ENCODE measurements around the gene POLR2E. TPM values are rescaled to one million over a fixed set of nuclear protein-coding genes. Genes with fewer than 3 reads are reported as not detected.

POLR2E gene
- polyA plus RNA-seq, 1 of the 3 experiments (the other 2 are of a cell fraction): 283 TPM

GRCh38 chr19:1097810-1098176 is 2.6 kb upstream of the POLR2E start:
- Histone ChIP-seq H3K9ac (no peak overlapping the region), H3K9me3 (no peaks in the 10 kb centered on the region), H3K36me3 (replicated peaks in 1 of 2; ENCODE audit: control insufficient read depth in 1 of 2, insufficient read depth in 2 of 2, low read length in 1 of 2) (no peaks in the 10 kb centered on the region), H3K27ac (ENCODE audit: low read depth in 2 of 2, low read length in 1 of 2) (no peak overlapping the region), H2AFZ (ENCODE audit: low read depth) (no peak overlapping the region), H3K79me2 (ENCODE audit: insufficient read depth) (peaks cover 24% of the 10 kb centered on the region), H3F3A (replicated peaks; ENCODE audit: insufficient read depth) (peaks cover 30% of the 10 kb centered on the region), H3K4me2 (no peak overlapping the region), H3K4me3 (ENCODE audit: low read depth in 2 of 2, low read length in 1 of 2) (no peak overlapping the region), H3K4me1 (ENCODE audit: control insufficient read depth in 1 of 2, insufficient read depth in 2 of 2, low read depth in 1 of 2, low read length in 1 of 2) (peaks cover 20 to 23% of the 10 kb centered on the region in 2 experiments; a peak in 3 of 4 replicates), H3K27me3 (ENCODE audit: insufficient read depth) (no peaks in the 10 kb centered on the region), H3K9me2 (no peaks in the 10 kb centered on the region), H4K20me1 (ENCODE audit: insufficient read depth) (peaks cover 19% of the 10 kb centered on the region)
- DNase-seq: no peak
- POLR2A ChIA-PET: no interaction called here
- WGBS (ENCODE audit: low lambda C conversion rate): 76% methylated on average over 7 of the region's 7 CpGs
- CTCF ChIA-PET: interaction anchor here (1.1 to 1.8 kb wide), 3 partner anchors 15 to 124 kb away, joined by 4 to 10 read pairs (median 6); no protein-coding TSS in a partner anchor
- TF ChIP-seq CHD2 (IDR thresholded peaks at IDR 0.05; ENCODE audit: low read length, partially characterized antibody) (no peak), JUND (IDR thresholded peaks at IDR 0.05) (no peak), TCF12 (IDR thresholded peaks at IDR 0.05) (no peak), FOXM1 (IDR thresholded peaks at IDR 0.05; ENCODE audit: low read depth) (no peak), MXI1 (IDR thresholded peaks at IDR 0.05; ENCODE audit: low read depth, low read length) (no peak), TAF1 (IDR thresholded peaks at IDR 0.05; ENCODE audit: borderline replicate concordance, low read depth, low read length) (no peak), RFX5 (IDR thresholded peaks at IDR 0.05; ENCODE audit: low read length) (no peak), MEF2A (IDR thresholded peaks at IDR 0.05; ENCODE audit: borderline replicate concordance, low read depth) (no peak), TEAD4 (IDR thresholded peaks at IDR 0.05; ENCODE audit: borderline replicate concordance, insufficient read depth) (no peak), EP300 (IDR thresholded peaks at IDR 0.05; ENCODE audit: borderline replicate concordance in 1 of 2, low read depth in 1 of 2, low read length in 1 of 2) (no peak), EZH2phosphoT487 (IDR thresholded peaks at IDR 0.05; ENCODE audit: borderline replicate concordance, low read depth) (no peak), NRF1 (IDR thresholded peaks at IDR 0.05; ENCODE audit: low read depth, low read length) (no peak), POLR2AphosphoS5 (IDR thresholded peaks at IDR 0.05; ENCODE audit: low read depth, low read length) (no peak)
- TF ChIP-seq, protein P1, sequence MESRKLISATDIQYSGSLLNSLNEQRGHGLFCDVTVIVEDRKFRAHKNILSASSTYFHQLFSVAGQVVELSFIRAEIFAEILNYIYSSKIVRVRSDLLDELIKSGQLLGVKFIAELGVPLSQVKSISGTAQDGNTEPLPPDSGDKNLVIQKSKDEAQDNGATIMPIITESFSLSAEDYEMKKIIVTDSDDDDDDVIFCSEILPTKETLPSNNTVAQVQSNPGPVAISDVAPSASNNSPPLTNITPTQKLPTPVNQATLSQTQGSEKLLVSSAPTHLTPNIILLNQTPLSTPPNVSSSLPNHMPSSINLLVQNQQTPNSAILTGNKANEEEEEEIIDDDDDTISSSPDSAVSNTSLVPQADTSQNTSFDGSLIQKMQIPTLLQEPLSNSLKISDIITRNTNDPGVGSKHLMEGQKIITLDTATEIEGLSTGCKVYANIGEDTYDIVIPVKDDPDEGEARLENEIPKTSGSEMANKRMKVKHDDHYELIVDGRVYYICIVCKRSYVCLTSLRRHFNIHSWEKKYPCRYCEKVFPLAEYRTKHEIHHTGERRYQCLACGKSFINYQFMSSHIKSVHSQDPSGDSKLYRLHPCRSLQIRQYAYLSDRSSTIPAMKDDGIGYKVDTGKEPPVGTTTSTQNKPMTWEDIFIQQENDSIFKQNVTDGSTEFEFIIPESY (IDR thresholded peaks at IDR 0.05; ENCODE audit: borderline replicate concordance, low read depth): no peak

GRCh38 chr19:1094655-1094977 is 559 bp downstream of the POLR2E start:
- WGBS (ENCODE audit: low lambda C conversion rate): 2% methylated on average over 11 of the region's 19 CpGs
- no peaks in the 10 kb centered on the region for H3K9me3 ChIP-seq
- H3K4me1 ChIP-seq (ENCODE audit: control insufficient read depth in 1 of 2, insufficient read depth in 2 of 2, low read depth in 1 of 2, low read length in 1 of 2): peaks cover 9 to 14% of the 10 kb centered on the region in 2 experiments; a peak in 2 of 4 replicates
- ChIA-PET CTCF (interaction anchor here (1.5 kb wide), 1 partner anchor 18 kb away, joined by 7 read pairs; no protein-coding TSS in a partner anchor), POLR2A (no interaction called here)
- no peak overlapping the region for H2AFZ ChIP-seq (ENCODE audit: low read depth)
- TF ChIP-seq, protein P2, sequence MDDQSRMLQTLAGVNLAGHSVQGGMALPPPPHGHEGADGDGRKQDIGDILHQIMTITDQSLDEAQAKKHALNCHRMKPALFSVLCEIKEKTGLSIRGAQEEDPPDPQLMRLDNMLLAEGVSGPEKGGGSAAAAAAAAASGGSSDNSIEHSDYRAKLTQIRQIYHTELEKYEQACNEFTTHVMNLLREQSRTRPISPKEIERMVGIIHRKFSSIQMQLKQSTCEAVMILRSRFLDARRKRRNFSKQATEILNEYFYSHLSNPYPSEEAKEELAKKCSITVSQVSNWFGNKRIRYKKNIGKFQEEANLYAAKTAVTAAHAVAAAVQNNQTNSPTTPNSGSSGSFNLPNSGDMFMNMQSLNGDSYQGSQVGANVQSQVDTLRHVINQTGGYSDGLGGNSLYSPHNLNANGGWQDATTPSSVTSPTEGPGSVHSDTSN (IDR thresholded peaks at IDR 0.05): no peak
- no peak for TF ChIP-seq RXRA (IDR thresholded peaks at IDR 0.05; ENCODE audit: borderline replicate concordance, low read depth)
- TF ChIP-seq MEF2A (IDR thresholded peaks at IDR 0.05; ENCODE audit: borderline replicate concordance, low read depth): no peak
- TF ChIP-seq RFX5 (IDR thresholded peaks at IDR 0.05; ENCODE audit: low read length): no peak
- no peak for TF ChIP-seq FOXJ3 (CRISPR knock-in tag; IDR thresholded peaks at IDR 0.05)
- TF ChIP-seq EP300 (IDR thresholded peaks at IDR 0.05; ENCODE audit: borderline replicate concordance in 1 of 2, low read depth in 1 of 2, low read length in 1 of 2): no peak
- TF ChIP-seq NFIC (IDR thresholded peaks at IDR 0.05; ENCODE audit: borderline replicate concordance): no peak
- no peak for TF ChIP-seq TCF12 (IDR thresholded peaks at IDR 0.05)
- TF ChIP-seq IRF3 (IDR thresholded peaks at IDR 0.05; ENCODE audit: low read depth, low read length): no peak
- no peak for TF ChIP-seq SMC3 (IDR thresholded peaks at IDR 0.05; ENCODE audit: low read depth, low read length)
- TF ChIP-seq GATA2 (CRISPR knock-in tag; IDR thresholded peaks at IDR 0.05): no peak
- no peak for TF ChIP-seq EZH2phosphoT487 (IDR thresholded peaks at IDR 0.05; ENCODE audit: borderline replicate concordance, low read depth)
- no peak for TF ChIP-seq FOSL2 (IDR thresholded peaks at IDR 0.05; ENCODE audit: borderline replicate concordance, low read depth)
- TF ChIP-seq NRF1 (IDR thresholded peaks at IDR 0.05; ENCODE audit: low read depth, low read length): no peak
- peak overlapping the region; percentile 93 for H3K4me2 ChIP-seq
- peaks cover 0 to 13% of the 10 kb centered on the region in 2 experiments for H3K36me3 ChIP-seq (replicated peaks in 1 of 2; ENCODE audit: control insufficient read depth in 1 of 2, insufficient read depth in 2 of 2, low read length in 1 of 2)
- DNase-seq: peak; percentile 57
- peaks cover 10% of the 10 kb centered on the region for H3F3A ChIP-seq (replicated peaks; ENCODE audit: insufficient read depth)
- peak overlapping the region; percentile 75 to 76 for H3K4me3 ChIP-seq (ENCODE audit: low read depth in 2 of 2, low read length in 1 of 2)
- H3K9ac ChIP-seq: peak overlapping the region; percentile 90
- H3K79me2 ChIP-seq (ENCODE audit: insufficient read depth): peaks cover 26% of the 10 kb centered on the region
- no peak overlapping the region for H3K27ac ChIP-seq (ENCODE audit: low read depth in 2 of 2, low read length in 1 of 2)
- no peaks in the 10 kb centered on the region for H3K9me2 ChIP-seq
- H4K20me1 ChIP-seq (ENCODE audit: insufficient read depth): peaks cover 19% of the 10 kb centered on the region
- H3K27me3 ChIP-seq (ENCODE audit: insufficient read depth): no peaks in the 10 kb centered on the region
